Measurements from ENCODE around the gene TAF6L.

DNA sequence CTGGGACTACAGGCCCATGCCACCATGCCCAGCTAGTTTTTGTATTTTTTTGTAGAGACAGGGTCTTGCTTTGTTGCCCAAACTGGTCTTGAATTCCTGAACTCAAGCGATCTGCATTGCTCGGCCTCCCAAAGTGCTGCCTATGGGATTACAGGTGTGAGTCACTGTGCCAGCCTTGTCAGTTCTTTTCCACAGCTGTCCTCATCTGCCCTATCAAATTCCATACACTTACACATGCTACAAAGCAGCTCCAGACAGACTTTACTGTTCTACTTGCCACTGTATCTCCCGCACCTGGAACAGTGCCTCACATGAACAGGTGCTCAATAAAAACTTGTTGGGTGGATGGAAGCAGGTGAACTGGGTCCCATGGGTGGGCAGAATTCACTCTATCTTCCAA lies 52.5 kb downstream of the TAF6L start:
- no peak for TF ChIP-seq ZNF274 (IDR thresholded peaks at IDR 0.05; ENCODE audit: low read depth, low read length)
- TF ChIP-seq YY1 (IDR thresholded peaks at IDR 0.05; ENCODE audit: insufficient read depth, insufficient read length): no peak
- TF ChIP-seq SUZ12 (IDR thresholded peaks at IDR 0.05; ENCODE audit: extremely low read depth, insufficient read depth, insufficient read length): no peak
